Measurements from ENCODE around the gene GSC2.

GRCh38 chr22:19174106-19175025 lies 24.3 kb upstream of the GSC2 start:
- TF ChIP-seq TARDBP (IDR thresholded peaks at IDR 0.05) (no peak), FOXA1 (IDR thresholded peaks at IDR 0.05) (no peak), SP1 (IDR thresholded peaks at IDR 0.05) (no peak), FOXM1 (IDR thresholded peaks at IDR 0.05; ENCODE audit: borderline replicate concordance) (no peak), SUZ12 (IDR thresholded peaks at IDR 0.05) (no peak), NFRKB (IDR thresholded peaks at IDR 0.05) (no peak), BHLHE40 (IDR thresholded peaks at IDR 0.05; ENCODE audit: borderline replicate concordance) (no peak), FOXK2 (IDR thresholded peaks at IDR 0.05) (no peak)
